ENCODE data around the gene HPSE. TPM values are rescaled to one million over a fixed set of nuclear protein-coding genes. Genes with fewer than 3 reads are reported as not detected.

The HPSE gene
- total RNA-seq, 4 donors from 2014 or later = 0.05 to 0.42 (median 0.25) TPM

DNA sequence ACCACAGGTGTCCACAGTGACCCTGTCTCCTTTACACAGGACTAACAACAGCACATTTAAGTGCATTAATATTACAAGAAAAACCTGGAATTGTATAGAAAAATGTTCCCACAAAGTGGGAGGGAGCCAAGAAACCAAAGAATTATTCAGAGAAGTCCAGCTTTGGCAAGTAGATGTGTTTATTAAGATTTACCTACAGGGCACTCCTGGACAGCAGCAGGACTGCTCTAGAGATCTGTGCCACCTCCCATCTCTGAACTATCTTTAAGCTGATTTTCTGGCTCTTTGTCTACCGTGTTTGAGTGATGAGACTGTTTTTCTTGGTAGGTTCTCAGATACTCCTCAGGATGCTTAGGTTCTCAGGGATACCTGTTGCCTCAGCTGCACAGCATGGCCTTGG lies 38.3 kb upstream of the HPSE start:
- no peak for DNase-seq
- no peak for TF ChIP-seq POLR2A (IDR thresholded peaks at IDR 0.05)
- TF ChIP-seq, protein P1, sequence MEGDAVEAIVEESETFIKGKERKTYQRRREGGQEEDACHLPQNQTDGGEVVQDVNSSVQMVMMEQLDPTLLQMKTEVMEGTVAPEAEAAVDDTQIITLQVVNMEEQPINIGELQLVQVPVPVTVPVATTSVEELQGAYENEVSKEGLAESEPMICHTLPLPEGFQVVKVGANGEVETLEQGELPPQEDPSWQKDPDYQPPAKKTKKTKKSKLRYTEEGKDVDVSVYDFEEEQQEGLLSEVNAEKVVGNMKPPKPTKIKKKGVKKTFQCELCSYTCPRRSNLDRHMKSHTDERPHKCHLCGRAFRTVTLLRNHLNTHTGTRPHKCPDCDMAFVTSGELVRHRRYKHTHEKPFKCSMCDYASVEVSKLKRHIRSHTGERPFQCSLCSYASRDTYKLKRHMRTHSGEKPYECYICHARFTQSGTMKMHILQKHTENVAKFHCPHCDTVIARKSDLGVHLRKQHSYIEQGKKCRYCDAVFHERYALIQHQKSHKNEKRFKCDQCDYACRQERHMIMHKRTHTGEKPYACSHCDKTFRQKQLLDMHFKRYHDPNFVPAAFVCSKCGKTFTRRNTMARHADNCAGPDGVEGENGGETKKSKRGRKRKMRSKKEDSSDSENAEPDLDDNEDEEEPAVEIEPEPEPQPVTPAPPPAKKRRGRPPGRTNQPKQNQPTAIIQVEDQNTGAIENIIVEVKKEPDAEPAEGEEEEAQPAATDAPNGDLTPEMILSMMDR (IDR thresholded peaks at IDR 0.05 in 4 of 5, conservative IDR thresholded peaks at IDR 0.05 in 1 of 5) = no peak

DNA sequence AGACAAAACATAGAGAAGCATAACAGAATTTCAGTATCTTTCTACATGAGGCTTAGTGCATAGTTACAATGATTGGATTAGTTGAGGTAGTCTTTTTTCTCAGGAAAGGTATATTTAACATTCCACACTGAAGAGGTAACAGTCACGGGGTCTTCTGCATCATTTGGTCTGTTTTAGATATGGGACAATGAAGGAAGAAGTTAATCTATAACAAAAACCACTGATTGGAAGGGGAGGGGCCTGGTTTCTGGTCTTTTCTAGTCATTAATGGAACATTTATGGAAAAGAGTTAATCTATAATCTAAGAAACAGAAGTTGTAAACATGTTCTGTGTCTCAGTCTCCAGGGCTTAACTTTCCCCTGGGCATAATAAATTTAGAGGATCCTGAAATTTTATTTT lies 37.3 kb upstream of the HPSE start:
- ATAC-seq = no peak
- no peaks in the 10 kb centered on the region for H3K27me3 ChIP-seq
- DNase-seq = no peak
- intact Hi-C loops (cut with DNase I; ENCODE audit: low total_unique reads) = no loop called here
- TF ChIP-seq, protein P1 (IDR thresholded peaks at IDR 0.05 in 4 of 5, conservative IDR thresholded peaks at IDR 0.05 in 1 of 5) = no peak
- no peak for TF ChIP-seq POLR2A (IDR thresholded peaks at IDR 0.05)
- H3K27ac ChIP-seq = no peak overlapping the region
- H3K4me3 ChIP-seq = no peak overlapping the region
- no peaks in the 10 kb centered on the region for H3K4me1 ChIP-seq
- H3K9me3 ChIP-seq = no peaks in the 10 kb centered on the region
- no peaks in the 10 kb centered on the region for H3K36me3 ChIP-seq
- in situ Hi-C loops (cut with MboI; ENCODE audit: low sequenced_read_pairs in 4 of 4) = no loop called here

More for the DNA sequence above, 38.3 kb upstream of the HPSE start:
- H3K4me3 ChIP-seq = no peak overlapping the region
- H3K4me1 ChIP-seq = no peaks in the 10 kb centered on the region
- intact Hi-C loops (cut with DNase I; ENCODE audit: low total_unique reads) = no loop called here
- H3K27me3 ChIP-seq = no peaks in the 10 kb centered on the region
- H3K9me3 ChIP-seq = no peaks in the 10 kb centered on the region
- no peak overlapping the region for H3K27ac ChIP-seq
- in situ Hi-C loops (cut with MboI; ENCODE audit: low sequenced_read_pairs in 4 of 4) = no loop called here
- no peaks in the 10 kb centered on the region for H3K36me3 ChIP-seq
- no peak for ATAC-seq

DNA sequence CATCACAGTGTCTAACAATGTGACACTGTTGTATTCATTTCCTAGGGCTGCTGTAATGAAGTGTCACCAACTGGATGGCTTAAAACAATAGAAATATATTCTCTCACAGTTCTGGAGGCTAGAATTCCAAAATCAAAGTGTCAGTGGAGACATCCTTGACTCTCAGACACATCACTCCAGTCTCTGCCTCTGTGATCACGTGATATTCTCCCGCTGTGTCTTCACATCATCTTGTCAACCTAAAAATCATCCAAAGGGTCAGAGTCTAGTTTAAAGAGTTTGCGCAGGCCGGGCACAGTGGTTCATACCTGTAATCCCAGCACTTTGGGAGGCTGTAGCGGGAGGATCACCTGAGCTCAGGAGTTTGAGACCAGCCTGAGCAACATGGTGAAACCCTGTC lies 36.6 kb upstream of the HPSE start:
- Histone ChIP-seq H3K4me3 (no peak overlapping the region), H3K4me1 (no peaks in the 10 kb centered on the region), H3K9me3 (no peaks in the 10 kb centered on the region), H3K27ac (no peak overlapping the region), H3K36me3 (no peaks in the 10 kb centered on the region), H3K27me3 (no peaks in the 10 kb centered on the region)
- TF ChIP-seq POLR2A (IDR thresholded peaks at IDR 0.05) = no peak
- TF ChIP-seq, protein P1 (IDR thresholded peaks at IDR 0.05 in 4 of 5, conservative IDR thresholded peaks at IDR 0.05 in 1 of 5) = no peak
- DNase-seq (no peak), ATAC-seq (no peak)
- in situ Hi-C loops (cut with MboI; ENCODE audit: low sequenced_read_pairs in 4 of 4) (no loop called here), intact Hi-C loops (cut with DNase I; ENCODE audit: low total_unique reads) (no loop called here)

DNA sequence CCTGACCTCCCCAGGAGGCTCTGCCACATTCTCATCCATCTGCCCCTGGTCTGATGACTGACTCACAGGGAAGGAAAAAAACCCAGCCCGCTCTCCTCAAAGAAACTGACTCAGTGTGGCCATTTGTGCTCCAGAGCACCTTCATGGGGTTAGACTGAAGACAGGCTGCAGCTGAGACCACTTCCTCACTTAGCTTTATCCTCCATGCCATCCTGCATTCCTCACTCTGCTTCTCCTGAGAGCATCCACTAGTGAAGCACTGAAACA lies 35.9 kb upstream of the HPSE start:
- in situ Hi-C loops (cut with MboI; ENCODE audit: low sequenced_read_pairs in 4 of 4) = no loop called here
- no peaks in the 10 kb centered on the region for H3K27me3 ChIP-seq
- no peaks in the 10 kb centered on the region for H3K9me3 ChIP-seq
- H3K4me1 ChIP-seq = no peaks in the 10 kb centered on the region
- no peak for TF ChIP-seq POLR2A (IDR thresholded peaks at IDR 0.05)
- TF ChIP-seq, protein P1 (IDR thresholded peaks at IDR 0.05 in 4 of 5, conservative IDR thresholded peaks at IDR 0.05 in 1 of 5) = no peak
- no peak overlapping the region for H3K4me3 ChIP-seq
- DNase-seq (no peak), ATAC-seq (no peak)
- intact Hi-C loops (cut with DNase I; ENCODE audit: low total_unique reads) = no loop called here
- no peaks in the 10 kb centered on the region for H3K36me3 ChIP-seq
- H3K27ac ChIP-seq = no peak overlapping the region

DNA sequence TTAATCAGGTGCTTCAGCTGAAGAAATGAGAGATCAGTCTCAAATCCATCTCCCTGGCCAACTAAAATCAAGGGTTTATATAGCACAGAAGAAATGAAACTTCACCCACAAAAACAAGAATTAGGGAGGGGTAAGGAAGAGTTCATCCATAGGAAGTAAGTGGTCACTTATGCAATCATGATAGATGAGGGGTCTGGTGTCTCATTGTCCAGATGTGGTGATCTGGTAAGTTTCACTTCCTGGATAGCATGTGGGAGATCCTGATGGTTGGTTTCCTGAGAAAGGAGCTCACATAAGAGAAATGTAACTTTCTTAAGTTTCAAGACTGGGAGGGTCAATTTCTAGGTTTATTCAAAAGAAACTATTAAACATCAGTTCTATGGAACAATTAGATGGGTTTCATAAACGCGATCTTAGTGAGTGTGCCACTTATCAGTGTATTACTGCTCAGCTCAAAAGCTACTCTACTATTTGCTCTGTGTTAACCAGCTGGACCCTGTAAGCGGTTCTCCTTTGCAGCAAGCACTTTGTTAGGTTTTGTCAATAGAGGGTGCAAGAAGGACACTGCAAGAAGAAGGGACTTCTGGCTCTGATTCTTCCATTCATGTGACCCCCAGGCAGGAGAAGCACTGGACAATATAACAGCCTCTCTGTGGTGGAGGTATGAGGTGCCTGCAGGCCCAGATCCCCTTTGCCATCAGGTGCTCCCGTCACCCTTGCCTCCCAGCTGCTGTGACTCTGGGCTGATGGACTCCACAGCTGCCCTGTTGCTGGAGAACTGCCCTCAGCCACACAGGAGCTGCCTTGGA lies 35.4 kb upstream of the HPSE start:
- Histone ChIP-seq H3K9me3 (no peaks in the 10 kb centered on the region), H3K4me1 (no peaks in the 10 kb centered on the region), H3K4me3 (no peak overlapping the region), H3K27me3 (no peaks in the 10 kb centered on the region), H3K36me3 (no peaks in the 10 kb centered on the region), H3K27ac (no peak overlapping the region)
- ATAC-seq (no peak), DNase-seq (no peak)
- TF ChIP-seq, protein P1 (IDR thresholded peaks at IDR 0.05 in 4 of 5, conservative IDR thresholded peaks at IDR 0.05 in 1 of 5) = no peak
- no peak for TF ChIP-seq POLR2A (IDR thresholded peaks at IDR 0.05)
- in situ Hi-C loops (cut with MboI; ENCODE audit: low sequenced_read_pairs in 4 of 4) (no loop called here), intact Hi-C loops (cut with DNase I; ENCODE audit: low total_unique reads) (no loop called here)
